Naive thymus-derived CD4-positive, alpha-beta T cell (primary cell): Measurements from ENCODE around the gene EXOSC7. TPM values are rescaled to one million over a fixed set of nuclear protein-coding genes. Genes with fewer than 3 reads are reported as not detected.

Experiments
- polyA plus RNA-seq, 2 donors: library from polyadenylated mRNA; unstranded; fragments of 300-500 nt; fragmentation: Illumina TruSeq; gene quantifications; one replicate each; pipeline ENCODE4 v1.2.3, GENCODE V29; 2021
- total RNA-seq, 6 experiments: library from RNA in 5 of 6; stranded (reverse) in 5 of 6; gene quantifications; 1 replicate in 5 of 6; 2 replicates in 1 of 6; pipeline ENCODE4 v1.2.3 and lab custom pipeline; 2021 to 2026

Gene EXOSC7
- total and polyA plus RNA-seq, 7 experiments from 2014 or later = 30.7 to 59.4 (median 48.4) TPM

Other genes with a start within 250 kb of the EXOSC7 start
- 1 to 10 TPM; 1.1 to 5.3 (median 2.6) TPM for gene ZNF501, start 246.6 kb upstream of the EXOSC7 start, total RNA-seq
- gene ZNF501, start 246.6 kb upstream of the EXOSC7 start, polyA plus RNA-seq = 1 to 10 TPM; 1.6 to 2.2 TPM
- gene KIAA1143, start 214.6 kb upstream of the EXOSC7 start, total RNA-seq = 10 to 100 TPM; 17.5 to 44.4 (median 39.8) TPM
- gene KIAA1143, start 214.6 kb upstream of the EXOSC7 start, polyA plus RNA-seq = 10 to 100 TPM; 22.3 to 28.4 TPM
- 10 to 100 TPM in 1 of 5 experiments, under 1 TPM in 4; 0.11 to 31.9 (median 0.30) TPM for gene KIF15, start 214.4 kb upstream of the EXOSC7 start, total RNA-seq
- under 1 TPM in 1 of 2 donors, not detected in 1; 0.14 TPM for gene KIF15, start 214.4 kb upstream of the EXOSC7 start, polyA plus RNA-seq
- 10 to 100 TPM; 12.1 to 25.1 (median 16.4) TPM for gene TMEM42, start 114.3 kb upstream of the EXOSC7 start, total RNA-seq
- 10 to 100 TPM; 51.3 to 74.5 TPM for gene TMEM42, start 114.3 kb upstream of the EXOSC7 start, polyA plus RNA-seq
- not detected for gene TGM4, start 101.6 kb upstream of the EXOSC7 start, total RNA-seq
- gene TGM4, start 101.6 kb upstream of the EXOSC7 start, polyA plus RNA-seq = under 1 TPM in 1 of 2 donors, not detected in 1; 0.07 TPM
- 10 to 100 TPM; 38.5 to 54.0 (median 48.8) TPM for gene ZDHHC3, start 70 bp upstream of the EXOSC7 start, total RNA-seq
- 10 to 100 TPM; 33.7 to 36.1 TPM for gene ZDHHC3, start 70 bp upstream of the EXOSC7 start, polyA plus RNA-seq
- 1 to 10 TPM in 2 of 5 experiments, under 1 TPM in 3; 0.45 to 1.8 (median 0.75) TPM for gene CLEC3B, start 50.1 kb downstream of the EXOSC7 start, total RNA-seq
- not detected for gene CLEC3B, start 50.1 kb downstream of the EXOSC7 start, polyA plus RNA-seq
- 1 to 10 TPM in 2 of 5 experiments, under 1 TPM in 3; 0.05 to 7.2 (median 0.81) TPM for gene CDCP1, start 170.1 kb downstream of the EXOSC7 start, total RNA-seq
- gene CDCP1, start 170.1 kb downstream of the EXOSC7 start, polyA plus RNA-seq = 1 to 10 TPM in 1 of 2 donors, under 1 TPM in 1; 0.21 to 1.0 TPM